ENCODE measurements around the gene PODNL1. TPM values are rescaled to one million over a fixed set of nuclear protein-coding genes. Genes with fewer than 3 reads are reported as not detected.
A peak's percentile ranks its signal among the peaks of the same experiment; 100 is the strongest.

Gene PODNL1
- total and polyA plus RNA-seq, 2 experiments from 2014 or later, result 0.24 TPM; not detected in 1

- DNase-seq (ENCODE audit: low spot score) (no peak), ATAC-seq (no peak)
- Histone ChIP-seq H3K4me3 (no peak overlapping the region), H3K36me3 (ENCODE audit: insufficient read depth) (peaks cover 13% of the 10 kb centered on the region; the same call in 1 of the 2 replicates), H3K4me2 (no peak overlapping the region), H3K79me2 (replicated peaks; ENCODE audit: insufficient read depth) (peaks cover 17% of the 10 kb centered on the region), H3K9me2 (ENCODE audit: insufficient read depth) (no peaks in the 10 kb centered on the region), H2AFZ (no peak overlapping the region), H3K4me1 (ENCODE audit: insufficient read depth) (peaks cover 8% of the 10 kb centered on the region; the same call in 1 of the 2 replicates), H3F3A (replicated peaks; ENCODE audit: low read depth) (0 out of 2 replicates have a peak, but pooled peaks cover 5% of the 10 kb centered on the region), H3K27me3 (ENCODE audit: insufficient read depth) (no peaks in the 10 kb centered on the region), H3K27ac (ENCODE audit: low read depth) (no peak overlapping the region), H4K20me1 (replicated peaks; ENCODE audit: insufficient read depth) (peaks cover 17% of the 10 kb centered on the region)
- 0 out of 2 replicates have a peak overlapping the region, but pooled peaks have one; percentile 23 for H3K27ac Mint-ChIP-seq
- peaks cover 2% of the 10 kb centered on the region for H3K27me3 Mint-ChIP-seq (ENCODE audit: insufficient read depth, low read depth, poor library complexity)
- H3K4me3 Mint-ChIP-seq, result no peak overlapping the region
- no peaks in the 10 kb centered on the region for H3K9me3 Mint-ChIP-seq
- H3K4me1 Mint-ChIP-seq, result peaks cover 9% of the 10 kb centered on the region
- TF ChIP-seq ZNF331 (CRISPR knock-in tag; IDR thresholded peaks at IDR 0.05; ENCODE audit: low read depth) (no peak), ZNF114 (CRISPR knock-in tag; IDR thresholded peaks at IDR 0.05) (no peak), JUNB (IDR thresholded peaks at IDR 0.05; ENCODE audit: unreplicated experiment) (no peak), EZH2phosphoT487 (IDR thresholded peaks at IDR 0.05; ENCODE audit: unreplicated experiment) (no peak), STAT1 (IDR thresholded peaks at IDR 0.05; ENCODE audit: unreplicated experiment) (no peak), ZNF462 (CRISPR knock-in tag; IDR thresholded peaks at IDR 0.05) (no peak), ETS1 (IDR thresholded peaks at IDR 0.05) (no peak), NANOG (IDR thresholded peaks at IDR 0.05; ENCODE audit: borderline replicate concordance) (no peak), REST (IDR thresholded peaks at IDR 0.05; ENCODE audit: unreplicated experiment) (no peak), CREB1 (CRISPR knock-in tag; IDR thresholded peaks at IDR 0.05; ENCODE audit: low read depth) (no peak), EZH2 (IDR thresholded peaks at IDR 0.05; ENCODE audit: low read depth, unreplicated experiment) (no peak), CTCF (conservative IDR thresholded peaks at IDR 0.05; ENCODE audit: low read depth in 2 of 2) (no peak)
- H3K36me3 Mint-ChIP-seq (ENCODE audit: low read depth), result peaks cover 48% of the 10 kb centered on the region
Observed at GRCh38 chr19:13955662-13956364, 17.6 kb upstream of the PODNL1 start.
